Fibroblast of lung (primary cell): ENCODE data around the gene GRIK4.
A peak's percentile ranks its signal among the peaks of the same experiment; 100 is the strongest.

Experiments used
- EZH2 ChIP-seq: IDR thresholded peaks from 2 replicates; pipeline ENCODE4 v1.5.1; 2012; ENCODE audit warnings: low read length, control low read depth, mild to moderate bottlenecking; ENCODE audit errors: missing control alignments
- TF ChIP-seq, protein P1 (sequence below), 2 donors: IDR thresholded peaks in 1 of 2; conservative IDR thresholded peaks in 1 of 2; 1 replicate in 1 of 2; 2 replicates in 1 of 2; pipeline ENCODE4 v1.5.1; 2011 to 2012; ENCODE audit warnings: low read length in 2 of 2, control low read depth in 1 of 2, inconsistent platforms in 1 of 2, low read depth in 1 of 2, mild to moderate bottlenecking in 1 of 2

- no peak for TF ChIP-seq EZH2
- TF ChIP-seq, protein P1, sequence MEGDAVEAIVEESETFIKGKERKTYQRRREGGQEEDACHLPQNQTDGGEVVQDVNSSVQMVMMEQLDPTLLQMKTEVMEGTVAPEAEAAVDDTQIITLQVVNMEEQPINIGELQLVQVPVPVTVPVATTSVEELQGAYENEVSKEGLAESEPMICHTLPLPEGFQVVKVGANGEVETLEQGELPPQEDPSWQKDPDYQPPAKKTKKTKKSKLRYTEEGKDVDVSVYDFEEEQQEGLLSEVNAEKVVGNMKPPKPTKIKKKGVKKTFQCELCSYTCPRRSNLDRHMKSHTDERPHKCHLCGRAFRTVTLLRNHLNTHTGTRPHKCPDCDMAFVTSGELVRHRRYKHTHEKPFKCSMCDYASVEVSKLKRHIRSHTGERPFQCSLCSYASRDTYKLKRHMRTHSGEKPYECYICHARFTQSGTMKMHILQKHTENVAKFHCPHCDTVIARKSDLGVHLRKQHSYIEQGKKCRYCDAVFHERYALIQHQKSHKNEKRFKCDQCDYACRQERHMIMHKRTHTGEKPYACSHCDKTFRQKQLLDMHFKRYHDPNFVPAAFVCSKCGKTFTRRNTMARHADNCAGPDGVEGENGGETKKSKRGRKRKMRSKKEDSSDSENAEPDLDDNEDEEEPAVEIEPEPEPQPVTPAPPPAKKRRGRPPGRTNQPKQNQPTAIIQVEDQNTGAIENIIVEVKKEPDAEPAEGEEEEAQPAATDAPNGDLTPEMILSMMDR (conservative IDR thresholded peaks at IDR 0.05 in 1 of 2, IDR thresholded peaks at IDR 0.05 in 1 of 2; ENCODE audit: low read depth in 1 of 2, low read length in 2 of 2), result peak; percentile 79 to 91
Measured at GRCh38 chr11:120511116-120511819, at the start of gene GRIK4.
